Thyroid gland (tissue), 4 donors: ENCODE data around the gene METRNL. TPM values are rescaled to one million over a fixed set of nuclear protein-coding genes. Genes with fewer than 3 reads are reported as not detected.
A peak's percentile ranks its signal among the peaks of the same experiment; 100 is the strongest.

Experiments used
- DNase-seq, 2 donors: peaks; one replicate each; pipeline ENCODE4 v3.0.0-alpha.2; 2019
- H3K27ac ChIP-seq, 3 donors: fragments of 200-600 bp; sonication (generic); 1 replicate in 2 of 3; 2 replicates in 1 of 3; pipeline ENCODE4 v1.5.1; 2016 to 2019; ENCODE audit warnings: mild to moderate bottlenecking in 1 of 3, moderate library complexity in 1 of 3
- H3K27me3 ChIP-seq: fragments of 200-600 bp; sonication (generic); one replicate; pipeline ENCODE4 v1.5.1; 2019
- H3K36me3 ChIP-seq, 2 donors: fragments of 200-600 bp; sonication (generic); one replicate each; pipeline ENCODE4 v1.5.1; 2016 to 2019
- H3K4me1 ChIP-seq, 2 donors: fragments of 200-600 bp; sonication (generic); one replicate each; pipeline ENCODE4 v1.5.1; 2017 to 2019
- H3K4me3 ChIP-seq, 3 donors: fragments of 200-600 bp; sonication (generic); replicated peaks in 1 of 3; 1 replicate in 2 of 3; 2 replicates in 1 of 3; pipeline ENCODE4 v1.5.1; 2016; ENCODE audit warnings: mild to moderate bottlenecking in 1 of 3
- H3K9me3 ChIP-seq: fragments of 200-600 bp; sonication (generic); one replicate; pipeline ENCODE4 v1.5.1; 2017
- CTCF ChIP-seq, 6 experiments: fragments of 200-600 bp in 3 of 6; fragments of 450-650 bp in 3 of 6; sonication (generic) in 3 of 6; IDR thresholded peaks; one replicate each; pipeline ENCODE4 v1.5.1; 2016 to 2019; ENCODE audit warnings: antibody characterized with exemption in 6 of 6, mild to moderate bottlenecking in 2 of 6, inconsistent platforms in 1 of 6, moderate library complexity in 1 of 6
- POLR2A ChIP-seq, 2 donors: fragments of 450-650 bp; IDR thresholded peaks; one replicate each; pipeline ENCODE4 v1.6.1; 2017; ENCODE audit warnings: antibody characterized with exemption in 2 of 2, mild to moderate bottlenecking in 2 of 2, moderate library complexity in 1 of 2
- WGBS, 2 donors: methylation state at CpG; one replicate each; pipeline ENCODE4 v1.1.5; 2017; 5-methylcytosine and 5-hydroxymethylcytosine counted together
- intact Hi-C: fragments of 100-400 bp; cut with DNase I; formaldehyde crosslinking; loops from one replicate; pipeline ENCODE4 v1.15.1; 2023
- total RNA-seq, 4 donors: library from RNA; depleted of rRNA; stranded (reverse); fragments of >200 nt; gene quantifications; one replicate each; pipeline ENCODE4 v1.2.3, GENCODE V29; 2016

The METRNL gene
- total RNA-seq, 4 donors from 2014 or later = 57.5 to 89.7 (median 73.3) TPM

GRCh38 chr17:83104577-83105505 lies 25.4 kb downstream of the METRNL start:
- no peak for TF ChIP-seq POLR2A (IDR thresholded peaks at IDR 0.05)
- Histone ChIP-seq H3K27me3 (no peaks in the 10 kb centered on the region), H3K36me3 (no peaks in the 10 kb centered on the region), H3K27ac (peak overlapping the region in 1 of 3 donors; percentile 36), H3K9me3 (no peaks in the 10 kb centered on the region), H3K4me3 (no peak overlapping the region), H3K4me1 (peaks cover 23 to 51% of the 10 kb centered on the region in 2 donors)
- intact Hi-C loops = no loop called here
- 72 to 76% methylated on average over 34 of the region's 45 CpGs for WGBS, 2 donors
- DNase-seq = no peak

- H3K4me3 ChIP-seq = no peak overlapping the region
- H3K4me1 ChIP-seq = peaks cover 24 to 51% of the 10 kb centered on the region in 2 donors
These were observed 26.1 kb downstream of the METRNL start for GRCh38 chr17:83105512-83105911.

GRCh38 chr17:83106056-83106588 lies 26.7 kb downstream of the METRNL start:
- H3K27me3 ChIP-seq = no peaks in the 10 kb centered on the region
- WGBS, 2 donors = 78 to 79% methylated on average over 16 to 22 of the region's 22 CpGs
- H3K4me3 ChIP-seq = no peak overlapping the region
- intact Hi-C loops = no loop called here
- H3K27ac ChIP-seq = no peak overlapping the region
- TF ChIP-seq CTCF (IDR thresholded peaks at IDR 0.05) (no peak), POLR2A (IDR thresholded peaks at IDR 0.05) (no peak)
- H3K4me1 ChIP-seq = peaks cover 20 to 51% of the 10 kb centered on the region in 2 donors
- no peaks in the 10 kb centered on the region for H3K9me3 ChIP-seq
- no peaks in the 10 kb centered on the region for H3K36me3 ChIP-seq
- no peak for DNase-seq

More at GRCh38 chr17:83105512-83105911, 26.1 kb downstream of the METRNL start:
- no peak overlapping the region for H3K27ac ChIP-seq
- no peak for DNase-seq
- H3K27me3 ChIP-seq = no peaks in the 10 kb centered on the region
- no peaks in the 10 kb centered on the region for H3K9me3 ChIP-seq
- no peaks in the 10 kb centered on the region for H3K36me3 ChIP-seq
- TF ChIP-seq CTCF (IDR thresholded peaks at IDR 0.05) = no peak
- TF ChIP-seq POLR2A (IDR thresholded peaks at IDR 0.05) = no peak
- 68 to 72% methylated on average over 6 to 8 of the region's 10 CpGs for WGBS, 2 donors
- intact Hi-C loops = no loop called here

GRCh38 chr17:83106913-83107655 lies 27.7 kb downstream of the METRNL start:
- Histone ChIP-seq H3K4me1 (peaks cover 12 to 44% of the 10 kb centered on the region in 2 donors), H3K4me3 (no peak overlapping the region), H3K27me3 (no peaks in the 10 kb centered on the region), H3K36me3 (no peaks in the 10 kb centered on the region), H3K9me3 (no peaks in the 10 kb centered on the region), H3K27ac (no peak overlapping the region)
- no peak for TF ChIP-seq POLR2A (IDR thresholded peaks at IDR 0.05)
- TF ChIP-seq CTCF (IDR thresholded peaks at IDR 0.05) = no peak
- 34 to 46% methylated on average over 14 to 16 of the region's 17 CpGs for WGBS, 2 donors
- DNase-seq = no peak
- intact Hi-C loops = no loop called here

- TF ChIP-seq CTCF (IDR thresholded peaks at IDR 0.05) = no peak
- TF ChIP-seq POLR2A (IDR thresholded peaks at IDR 0.05) = no peak
- no peak overlapping the region for H3K27ac ChIP-seq
- no peak overlapping the region for H3K4me3 ChIP-seq
- no peak for DNase-seq
- 41 to 46% methylated on average over 9 to 12 of the region's 14 CpGs for WGBS, 2 donors
- no peaks in the 10 kb centered on the region for H3K36me3 ChIP-seq
- no peaks in the 10 kb centered on the region for H3K9me3 ChIP-seq
- intact Hi-C loops = no loop called here
- peaks cover 12 to 42% of the 10 kb centered on the region in 2 donors for H3K4me1 ChIP-seq
- no peaks in the 10 kb centered on the region for H3K27me3 ChIP-seq
These were observed 28.2 kb downstream of the METRNL start for GRCh38 chr17:83107656-83108048.
